Stimulated activated naive B cell treated with anti-CD40 and anti-IgM and Interleukin-4, amounts not matched to agents 10 μg/mL and 1 μg/mL and 100 μg/mL, for 72 hours (primary cell): ENCODE measurements around the gene CD47.

Experiments
- ATAC-seq, 2 donors: fragments of 150-1000 bp; cut with Tn5 transposase; replicated peaks; 2 replicates each; pipeline ENCODE4 v1.10.0; 2021; ENCODE audit warnings: moderate library complexity in 1 of 2
- DNase-seq: peaks from one replicate; pipeline ENCODE4 v3.0.0; 2021
- H3K27ac Mint-ChIP-seq: one replicate; pipeline ENCODE4 v1.8.0; 2022; ENCODE audit warnings: mild to moderate bottlenecking, mixed read lengths
- H3K27me3 Mint-ChIP-seq, 2 donors: one replicate each; pipeline ENCODE4 v1.8.0; 2022; ENCODE audit warnings: mixed read lengths in 2 of 2
- H3K36me3 Mint-ChIP-seq, 2 donors: one replicate each; pipeline ENCODE4 v1.8.0; 2022; ENCODE audit warnings: mixed read lengths in 2 of 2, mild to moderate bottlenecking in 1 of 2
- H3K4me1 Mint-ChIP-seq, 2 donors: one replicate each; pipeline ENCODE4 v1.8.0; 2022; ENCODE audit warnings: mixed read lengths in 2 of 2, mild to moderate bottlenecking in 1 of 2
- H3K4me3 Mint-ChIP-seq, 2 donors: one replicate each; pipeline ENCODE4 v1.8.0; 2022; ENCODE audit warnings: mild to moderate bottlenecking in 2 of 2, mixed read lengths in 2 of 2, moderate library complexity in 1 of 2
- H3K9me3 Mint-ChIP-seq, 2 donors: one replicate each; pipeline ENCODE4 v1.8.0; 2022; ENCODE audit warnings: mixed read lengths in 2 of 2, mild to moderate bottlenecking in 1 of 2

Gene CD47

DNA sequence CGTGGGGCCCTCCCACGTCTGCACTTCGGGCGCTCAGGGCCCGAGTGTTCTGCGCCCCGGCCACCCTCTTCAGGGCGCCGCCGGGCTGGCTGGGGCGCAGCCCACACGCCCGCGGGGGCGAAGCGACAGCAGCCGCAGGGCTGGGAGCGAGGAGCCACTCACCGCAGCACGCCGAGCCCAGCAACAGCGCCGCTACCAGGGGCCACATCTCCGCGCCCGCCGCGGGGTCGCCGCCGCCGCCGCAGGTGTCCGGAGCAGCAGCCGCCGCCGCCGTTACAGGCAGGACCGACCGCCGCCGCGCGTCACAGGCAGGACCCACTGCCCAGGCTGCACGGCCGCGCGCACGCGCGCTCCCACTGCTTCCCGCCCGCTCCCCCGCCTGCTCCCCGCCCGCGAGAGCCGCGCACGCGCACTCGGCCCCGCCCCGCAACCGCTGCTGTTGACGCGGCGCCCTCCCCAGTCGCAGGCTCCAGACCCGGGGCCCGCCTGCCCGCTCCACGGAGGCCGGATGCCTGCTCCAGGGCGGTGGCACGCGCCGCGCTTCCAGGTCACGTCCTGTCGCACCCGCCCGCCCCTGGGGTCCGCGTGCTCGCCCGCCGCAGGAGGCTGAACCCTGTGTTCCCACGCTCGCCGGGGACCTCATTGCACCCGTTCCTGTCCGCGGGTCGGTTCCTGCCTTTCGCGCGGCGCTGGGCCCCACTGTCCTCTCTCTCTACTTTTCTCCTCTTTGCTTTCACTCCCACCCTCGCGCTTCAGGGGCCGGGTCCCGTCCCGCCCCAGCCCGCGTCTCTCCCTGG is at the start of gene CD47:
Gene CD47, minus strand, starts transcription at position 331 of the 797 bp plus-strand sequence. Its CDS starts 123 bp downstream, at position 208.
- DNase-seq: peak; percentile 90
- Mint-ChIP-seq H3K27me3 (no peaks in the 10 kb centered on the region), H3K4me1 (peaks cover 27 to 31% of the 10 kb centered on the region in 2 donors), H3K4me3 (peak within 1 kb of the TSS; percentile 97 to 100), H3K9me3 (peaks cover 2 to 3% of the 10 kb centered on the region in 2 donors), H3K27ac (peak within 1 kb of the TSS; percentile 100), H3K36me3 (peaks cover 9 to 26% of the 10 kb centered on the region in 2 donors)
- ATAC-seq: peak; percentile 72 to 82

GRCh38 chr3:108137460-108137814 is 46.6 kb upstream of the CD47 start:
- Mint-ChIP-seq H3K4me1 (peaks cover 52 to 88% of the 10 kb centered on the region in 2 donors), H3K36me3 (peaks cover 53 to 72% of the 10 kb centered on the region in 2 donors), H3K4me3 (no peak overlapping the region), H3K27me3 (no peaks in the 10 kb centered on the region), H3K9me3 (peaks cover 6 to 8% of the 10 kb centered on the region in 2 donors), H3K27ac (no peak overlapping the region)
- ATAC-seq (no peak), DNase-seq (no peak)

- H3K36me3 Mint-ChIP-seq: peaks cover 52 to 67% of the 10 kb centered on the region in 2 donors
- H3K9me3 Mint-ChIP-seq: peaks cover 6 to 8% of the 10 kb centered on the region in 2 donors
- H3K4me1 Mint-ChIP-seq: peaks cover 52 to 88% of the 10 kb centered on the region in 2 donors
- no peak for DNase-seq
- peak; percentile 59 for ATAC-seq
- no peaks in the 10 kb centered on the region for H3K27me3 Mint-ChIP-seq
- H3K27ac Mint-ChIP-seq: peak overlapping the region; percentile 88
- peak overlapping the region; percentile 14 to 50 for H3K4me3 Mint-ChIP-seq
Measured at GRCh38 chr3:108136561-108137459, 46.0 kb upstream of the CD47 start.

DNA sequence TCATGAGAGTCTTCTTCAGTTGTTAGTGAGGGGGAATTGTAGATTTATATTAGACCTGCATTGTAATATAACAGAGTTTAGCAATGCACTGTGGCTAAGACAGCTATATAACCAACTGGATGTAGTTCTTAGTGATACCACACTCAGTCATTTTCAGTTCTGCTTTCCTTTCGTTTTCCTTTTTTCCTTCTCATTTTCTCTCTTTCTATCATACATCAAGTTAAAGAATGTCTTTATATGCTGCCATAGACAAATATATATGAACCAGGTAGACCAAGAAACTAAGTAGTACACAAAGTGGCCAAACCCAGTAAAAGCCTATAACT is 43.7 kb upstream of the CD47 start:
- Mint-ChIP-seq H3K9me3 (peaks cover 3 to 4% of the 10 kb centered on the region in 2 donors), H3K27me3 (no peaks in the 10 kb centered on the region), H3K27ac (peak overlapping the region; percentile 78), H3K36me3 (peaks cover 46 to 67% of the 10 kb centered on the region in 2 donors), H3K4me1 (peaks cover 57 to 91% of the 10 kb centered on the region in 2 donors), H3K4me3 (peak overlapping the region; percentile 8 to 63)
- ATAC-seq (peak; percentile 52 to 61), DNase-seq (no peak)

- DNase-seq (no peak), ATAC-seq (peak; percentile 24 to 32)
- no peaks in the 10 kb centered on the region for H3K27me3 Mint-ChIP-seq
- peaks cover 40 to 67% of the 10 kb centered on the region in 2 donors for H3K36me3 Mint-ChIP-seq
- H3K9me3 Mint-ChIP-seq: peaks cover 3 to 4% of the 10 kb centered on the region in 2 donors
- peak overlapping the region; percentile 78 for H3K27ac Mint-ChIP-seq
- H3K4me3 Mint-ChIP-seq: peak overlapping the region; percentile 49 to 63
- peaks cover 61 to 93% of the 10 kb centered on the region in 2 donors for H3K4me1 Mint-ChIP-seq
Measured at GRCh38 chr3:108133858-108134554, 43.2 kb upstream of the CD47 start.

GRCh38 chr3:108133048-108133369 is 42.2 kb upstream of the CD47 start:
- H3K36me3 Mint-ChIP-seq: peaks cover 46 to 69% of the 10 kb centered on the region in 2 donors
- H3K27me3 Mint-ChIP-seq: no peaks in the 10 kb centered on the region
- no peak for DNase-seq
- peak overlapping the region; percentile 66 to 71 for H3K4me3 Mint-ChIP-seq
- ATAC-seq: no peak
- H3K27ac Mint-ChIP-seq: peak overlapping the region; percentile 93
- peaks cover 7 to 11% of the 10 kb centered on the region in 2 donors for H3K9me3 Mint-ChIP-seq
- peaks cover 70 to 98% of the 10 kb centered on the region in 2 donors for H3K4me1 Mint-ChIP-seq

DNA sequence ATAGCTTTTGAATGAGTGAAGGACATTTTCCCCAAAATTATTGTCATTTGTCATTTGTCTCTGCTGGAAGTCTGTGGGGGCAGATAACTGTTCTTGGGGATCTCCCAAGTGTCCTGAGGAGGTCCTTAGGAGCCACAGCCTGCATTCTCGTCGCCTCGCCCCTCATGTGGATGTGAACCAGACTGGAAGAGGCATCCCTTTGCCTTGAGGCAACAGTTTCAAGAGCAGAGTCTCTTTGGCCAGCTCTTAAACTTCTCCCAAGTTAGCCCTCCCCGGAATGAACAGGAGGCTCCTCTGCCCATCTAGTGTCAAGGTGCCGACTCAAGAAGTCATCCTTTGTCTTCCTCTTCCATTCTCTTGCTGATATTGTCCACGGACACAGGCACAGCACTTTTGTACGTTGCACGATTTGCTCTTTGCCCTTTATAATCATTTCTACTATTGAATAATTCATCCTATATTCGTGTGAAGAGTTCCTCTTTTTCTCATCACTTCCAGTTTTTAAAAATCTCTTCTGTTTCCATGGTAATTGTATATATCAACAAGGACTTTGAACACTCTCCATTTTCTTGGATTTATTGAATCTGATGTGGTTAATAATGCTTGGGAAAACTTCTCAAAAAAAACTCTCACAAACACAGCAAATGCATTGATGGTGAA is 40.8 kb upstream of the CD47 start:
- ATAC-seq (peak; percentile 54 to 60), DNase-seq (no peak)
- peaks cover 7 to 15% of the 10 kb centered on the region in 2 donors for H3K9me3 Mint-ChIP-seq
- no peaks in the 10 kb centered on the region for H3K27me3 Mint-ChIP-seq
- H3K27ac Mint-ChIP-seq: peak overlapping the region; percentile 93
- peaks cover 65 to 91% of the 10 kb centered on the region in 2 donors for H3K4me1 Mint-ChIP-seq
- H3K36me3 Mint-ChIP-seq: peaks cover 37 to 61% of the 10 kb centered on the region in 2 donors
- peak overlapping the region; percentile 70 to 71 for H3K4me3 Mint-ChIP-seq

- DNase-seq (no peak), ATAC-seq (peak in 1 of 2 donors; percentile 24)
- peaks cover 32 to 60% of the 10 kb centered on the region in 2 donors for H3K36me3 Mint-ChIP-seq
- H3K4me1 Mint-ChIP-seq: peaks cover 63 to 91% of the 10 kb centered on the region in 2 donors
- no peaks in the 10 kb centered on the region for H3K27me3 Mint-ChIP-seq
- peaks cover 4 to 11% of the 10 kb centered on the region in 2 donors for H3K9me3 Mint-ChIP-seq
- H3K27ac Mint-ChIP-seq: peak overlapping the region; percentile 93
- H3K4me3 Mint-ChIP-seq: peak overlapping the region; percentile 70 to 71
Measured at GRCh38 chr3:108130701-108131474, 40.1 kb upstream of the CD47 start.

DNA sequence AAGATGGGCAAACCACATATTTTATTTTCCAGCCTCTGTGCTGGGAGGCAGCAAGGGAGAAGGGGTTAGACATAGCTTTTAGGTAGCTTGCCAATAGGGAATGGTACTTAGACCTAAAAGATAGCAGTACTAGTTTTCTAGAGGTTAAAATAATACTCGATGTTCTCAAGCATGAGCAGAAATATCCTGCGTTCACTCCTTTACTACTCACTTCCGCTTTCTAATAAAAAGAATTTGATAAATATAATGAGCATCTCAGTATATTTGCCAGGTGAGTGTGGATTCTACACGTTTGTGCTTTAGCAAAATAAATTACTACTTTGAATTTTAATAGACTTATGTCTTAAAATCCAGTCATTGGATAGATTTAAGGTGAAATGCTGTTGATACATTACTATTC is 39.4 kb upstream of the CD47 start:
- Mint-ChIP-seq H3K4me3 (peak overlapping the region in 1 of 2 donors; percentile 60), H3K27ac (peak overlapping the region; percentile 93), H3K9me3 (peaks cover 4 to 11% of the 10 kb centered on the region in 2 donors), H3K4me1 (peaks cover 60 to 90% of the 10 kb centered on the region in 2 donors), H3K27me3 (no peaks in the 10 kb centered on the region), H3K36me3 (peaks cover 32 to 60% of the 10 kb centered on the region in 2 donors)
- ATAC-seq: no peak
- DNase-seq: no peak

GRCh38 chr3:108127301-108127988 is 36.6 kb upstream of the CD47 start:
- Mint-ChIP-seq H3K27me3 (no peaks in the 10 kb centered on the region), H3K4me1 (peaks cover 59 to 87% of the 10 kb centered on the region in 2 donors), H3K9me3 (peaks cover 4 to 11% of the 10 kb centered on the region in 2 donors), H3K27ac (peak overlapping the region; percentile 92), H3K4me3 (peak overlapping the region; percentile 82 to 85), H3K36me3 (peaks cover 28 to 51% of the 10 kb centered on the region in 2 donors)
- no peak for DNase-seq
- ATAC-seq: no peak

DNA sequence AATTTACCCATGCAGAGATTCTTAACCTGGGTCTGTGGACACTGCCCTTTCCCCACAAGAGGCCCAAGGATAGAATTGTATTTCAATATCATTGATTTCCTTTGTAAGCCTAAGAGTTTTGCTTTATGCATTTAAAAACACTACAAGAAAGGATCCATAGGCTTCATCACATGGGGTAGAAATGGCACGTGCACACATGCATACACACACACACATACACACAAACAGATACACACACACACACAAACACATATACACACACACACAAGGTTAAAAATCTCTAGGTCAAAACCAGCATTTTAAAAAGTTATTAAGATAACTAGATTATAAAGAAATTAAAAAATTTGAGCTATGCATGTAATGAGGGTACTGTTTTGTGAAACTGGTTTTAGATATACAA is 35.5 kb upstream of the CD47 start:
- DNase-seq (no peak), ATAC-seq (no peak)
- peaks cover 59 to 86% of the 10 kb centered on the region in 2 donors for H3K4me1 Mint-ChIP-seq
- H3K27me3 Mint-ChIP-seq: no peaks in the 10 kb centered on the region
- peaks cover 4 to 11% of the 10 kb centered on the region in 2 donors for H3K9me3 Mint-ChIP-seq
- peak overlapping the region; percentile 100 for H3K27ac Mint-ChIP-seq
- peak overlapping the region; percentile 90 to 94 for H3K4me3 Mint-ChIP-seq
- H3K36me3 Mint-ChIP-seq: peaks cover 22 to 48% of the 10 kb centered on the region in 2 donors

DNA sequence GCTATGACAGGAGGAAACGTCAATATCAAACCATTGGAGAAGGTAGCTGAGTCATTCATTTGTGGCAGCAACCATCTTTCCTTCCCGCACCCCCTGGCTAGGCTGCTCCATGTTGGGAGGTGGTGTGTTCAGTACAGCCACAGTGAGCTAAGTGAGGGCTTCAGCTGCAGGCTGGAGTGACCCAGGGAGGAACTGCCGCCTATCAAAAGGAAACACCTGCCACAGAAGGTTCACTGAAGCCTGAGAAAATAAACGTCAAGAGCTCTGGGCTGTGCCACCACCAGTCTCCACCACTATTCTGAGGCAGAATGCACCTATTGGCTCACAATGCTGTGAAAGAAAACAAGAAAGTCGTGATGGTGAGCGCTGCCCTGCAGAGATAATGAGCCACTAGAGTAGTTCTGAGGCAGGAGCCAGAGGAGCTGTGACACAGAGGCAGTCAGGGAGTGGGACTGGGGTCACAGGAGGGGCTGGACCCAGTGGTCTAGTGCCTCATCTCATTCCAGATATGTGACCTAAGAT is 34.8 kb upstream of the CD47 start:
- Mint-ChIP-seq H3K4me3 (peak overlapping the region; percentile 90 to 94), H3K27me3 (no peaks in the 10 kb centered on the region), H3K36me3 (peaks cover 21 to 41% of the 10 kb centered on the region in 2 donors), H3K4me1 (peaks cover 58 to 84% of the 10 kb centered on the region in 2 donors), H3K9me3 (peaks cover 4 to 11% of the 10 kb centered on the region in 2 donors), H3K27ac (peak overlapping the region; percentile 100)
- DNase-seq (peak; percentile 86), ATAC-seq (peak; percentile 75 to 78)
